Body of pancreas (tissue), 4 donors: Measurements from ENCODE around the gene SNX21.

Experiments used
- CTCF ChIP-seq, 7 experiments: fragments of 450-650 bp in 4 of 7; fragments of 200-600 bp in 3 of 7; sonication (generic) in 3 of 7; IDR thresholded peaks; one replicate each; pipeline ENCODE4 v1.5.1; 2016 to 2019; ENCODE audit warnings: antibody characterized with exemption in 7 of 7
- POLR2A ChIP-seq, 3 donors: fragments of 450-650 bp; IDR thresholded peaks; one replicate each; pipeline ENCODE4 v1.6.1; 2016; ENCODE audit warnings: antibody characterized with exemption in 3 of 3, mild to moderate bottlenecking in 2 of 3

GRCh38 chr20:45818239-45818638, 15.4 kb upstream of the SNX21 start:
- TF ChIP-seq CTCF (IDR thresholded peaks at IDR 0.05) (no peak), POLR2A (IDR thresholded peaks at IDR 0.05) (no peak)
